ENCODE results near the gene FBH1. TPM values are rescaled to one million over a fixed set of nuclear protein-coding genes. Genes with fewer than 3 reads are reported as not detected.
"Not testable (repeated sequence)": the region's sequence is repeated elsewhere in the genome, so short reads cannot be mapped to it uniquely, and the experiment has no call there.

FBH1 gene
- total RNA-seq, 5 donors from 2014 or later (not counting 1 experiment from before 2014, with no cell fraction given) = 72.8 to 95.5 (median 86.2) TPM

- Histone ChIP-seq H3K4me1 (ENCODE audit: control insufficient read depth in 1 of 2, extremely low read depth in 1 of 2, insufficient read depth in 2 of 2, low read length in 2 of 2) (no peaks in the 10 kb centered on the region), H3K36me3 (ENCODE audit: control insufficient read depth in 2 of 2, extremely low read depth in 1 of 2, insufficient read depth in 1 of 2, low read length in 1 of 2) (peaks cover 0 to 3% of the 10 kb centered on the region in 2 donors), H3K4me3 (ENCODE audit: control insufficient read depth in 1 of 2, extremely low read depth in 1 of 2, low read length in 1 of 2) (no peak overlapping the region), H3K27me3 (replicated peaks in 1 of 2; ENCODE audit: control insufficient read depth in 2 of 2, extremely low read depth in 1 of 2, insufficient read depth in 2 of 2, low read length in 1 of 2) (no peaks in the 10 kb centered on the region), H3K27ac (ENCODE audit: low read length) (no peak overlapping the region), H3K9me3 (no peaks in the 10 kb centered on the region)
- Mint-ChIP-seq H3K27me3 (no peaks in the 10 kb centered on the region), H3K36me3 (peaks cover 21% of the 10 kb centered on the region), H3K9me3 (no peaks in the 10 kb centered on the region), H3K4me3 (no peak overlapping the region), H3K27ac (no peak overlapping the region), H3K4me1 (peaks cover 0 to 4% (median 0%) of the 10 kb centered on the region in 3 donors)
- DNase-seq (no peak), ATAC-seq (replicated peaks in 1 of 4) (no peak)
- WGBS (ENCODE audit: insufficient coverage) = 87% methylated on average over 3 of the region's 7 CpGs
- CTCF ChIA-PET = interaction anchor here in 1 of 2 donors (0.5 kb wide), 1 partner anchor 1204 kb away, joined by 3 read pairs; no protein-coding TSS in a partner anchor
- POLR2A ChIA-PET = no interaction called here
Measured at GRCh38 chr10:5862360-5862961, 27.6 kb upstream of the FBH1 start.

GRCh38 chr10:5862981-5863685 is 26.9 kb upstream of the FBH1 start:
- H3K9me3 ChIP-seq; H3K4me3 Mint-ChIP-seq; DNase-seq; H3K27me3 Mint-ChIP-seq; H3K27ac ChIP-seq (ENCODE audit: low read length); H3K36me3 ChIP-seq (ENCODE audit: control insufficient read depth in 2 of 2, extremely low read depth in 1 of 2, insufficient read depth in 1 of 2, low read length in 1 of 2); H3K9me3 Mint-ChIP-seq; H3K27ac Mint-ChIP-seq; H3K4me1 Mint-ChIP-seq; H3K4me1 ChIP-seq (ENCODE audit: control insufficient read depth in 1 of 2, extremely low read depth in 1 of 2, insufficient read depth in 2 of 2, low read length in 2 of 2); H3K4me3 ChIP-seq (ENCODE audit: control insufficient read depth in 1 of 2, extremely low read depth in 1 of 2, low read length in 1 of 2); H3K27me3 ChIP-seq (replicated peaks in 1 of 2; ENCODE audit: control insufficient read depth in 2 of 2, extremely low read depth in 1 of 2, insufficient read depth in 2 of 2, low read length in 1 of 2); ATAC-seq (replicated peaks in 1 of 4): not testable (repeated sequence)
- WGBS (ENCODE audit: insufficient coverage) = 94% methylated on average over 7 of the region's 9 CpGs
- H3K36me3 Mint-ChIP-seq = peaks cover 21% of the 10 kb centered on the region
- ChIA-PET CTCF (interaction anchor here in 1 of 2 donors (0.5 kb wide), 1 partner anchor 1203 kb away, joined by 3 read pairs; no protein-coding TSS in a partner anchor), POLR2A (interaction anchor here in 1 of 2 donors (0.5 kb wide), 1 partner anchor 44 kb away, joined by 7 read pairs; no protein-coding TSS in a partner anchor)

GRCh38 chr10:5866451-5867081 is 23.5 kb upstream of the FBH1 start:
- H3K9me3 Mint-ChIP-seq; H3K4me1 ChIP-seq (ENCODE audit: control insufficient read depth in 1 of 2, extremely low read depth in 1 of 2, insufficient read depth in 2 of 2, low read length in 2 of 2); H3K36me3 ChIP-seq (ENCODE audit: control insufficient read depth in 2 of 2, extremely low read depth in 1 of 2, insufficient read depth in 1 of 2, low read length in 1 of 2); ATAC-seq (replicated peaks in 1 of 4); CTCF ChIA-PET; H3K4me3 Mint-ChIP-seq; H3K4me1 Mint-ChIP-seq; H3K27ac ChIP-seq (ENCODE audit: low read length); DNase-seq; H3K4me3 ChIP-seq (ENCODE audit: control insufficient read depth in 1 of 2, extremely low read depth in 1 of 2, low read length in 1 of 2); POLR2A ChIA-PET; H3K9me3 ChIP-seq; H3K27me3 Mint-ChIP-seq; H3K27ac Mint-ChIP-seq; H3K27me3 ChIP-seq (replicated peaks in 1 of 2; ENCODE audit: control insufficient read depth in 2 of 2, extremely low read depth in 1 of 2, insufficient read depth in 2 of 2, low read length in 1 of 2): not testable (repeated sequence)
- WGBS (ENCODE audit: insufficient coverage) = 42% methylated on average over 4 of the region's 5 CpGs
- H3K36me3 Mint-ChIP-seq = peaks cover 34% of the 10 kb centered on the region

- H3K36me3 ChIP-seq (ENCODE audit: control insufficient read depth in 2 of 2, extremely low read depth in 1 of 2, insufficient read depth in 1 of 2, low read length in 1 of 2); CTCF ChIA-PET; DNase-seq; H3K9me3 Mint-ChIP-seq; ATAC-seq (replicated peaks in 1 of 4); H3K27ac ChIP-seq (ENCODE audit: low read length); H3K27ac Mint-ChIP-seq; H3K27me3 Mint-ChIP-seq; POLR2A ChIA-PET; H3K4me1 ChIP-seq (ENCODE audit: control insufficient read depth in 1 of 2, extremely low read depth in 1 of 2, insufficient read depth in 2 of 2, low read length in 2 of 2); H3K4me1 Mint-ChIP-seq; H3K4me3 Mint-ChIP-seq; H3K27me3 ChIP-seq (replicated peaks in 1 of 2; ENCODE audit: control insufficient read depth in 2 of 2, extremely low read depth in 1 of 2, insufficient read depth in 2 of 2, low read length in 1 of 2); H3K4me3 ChIP-seq (ENCODE audit: control insufficient read depth in 1 of 2, extremely low read depth in 1 of 2, low read length in 1 of 2); H3K9me3 ChIP-seq: not testable (repeated sequence)
- 100% methylated on average over 1 of the region's 4 CpGs for whole genome bisulfite sequencing (ENCODE audit: insufficient coverage)
- H3K36me3 Mint-ChIP-seq = peaks cover 33% of the 10 kb centered on the region
Measured at GRCh38 chr10:5867091-5867615, 22.9 kb upstream of the FBH1 start.

GRCh38 chr10:5868383-5868782 is 21.7 kb upstream of the FBH1 start:
- H3K4me3 Mint-ChIP-seq; H3K27ac Mint-ChIP-seq; H3K4me3 ChIP-seq (ENCODE audit: control insufficient read depth in 1 of 2, extremely low read depth in 1 of 2, low read length in 1 of 2); H3K27ac ChIP-seq (ENCODE audit: low read length); H3K4me1 ChIP-seq (ENCODE audit: control insufficient read depth in 1 of 2, extremely low read depth in 1 of 2, insufficient read depth in 2 of 2, low read length in 2 of 2); H3K27me3 ChIP-seq (replicated peaks in 1 of 2; ENCODE audit: control insufficient read depth in 2 of 2, extremely low read depth in 1 of 2, insufficient read depth in 2 of 2, low read length in 1 of 2); H3K36me3 ChIP-seq (ENCODE audit: control insufficient read depth in 2 of 2, extremely low read depth in 1 of 2, insufficient read depth in 1 of 2, low read length in 1 of 2); H3K27me3 Mint-ChIP-seq; DNase-seq; ATAC-seq (replicated peaks in 1 of 4); H3K4me1 Mint-ChIP-seq; H3K9me3 Mint-ChIP-seq; H3K9me3 ChIP-seq: not testable (repeated sequence)
- H3K36me3 Mint-ChIP-seq = peaks cover 21% of the 10 kb centered on the region
- POLR2A ChIA-PET = interaction anchor here in 1 of 2 donors (0.6 kb wide), 1 partner anchor 18 kb away, joined by 6 read pairs; no protein-coding TSS in a partner anchor
- CTCF ChIA-PET = interaction anchor here in 1 of 2 donors (0.7 kb wide), 1 partner anchor 113 kb away, joined by 3 read pairs; no protein-coding TSS in a partner anchor
- 95% methylated on average over 7 of the region's 8 CpGs for WGBS (ENCODE audit: insufficient coverage)

- peaks cover 0 to 2% (median 0%) of the 10 kb centered on the region in 3 donors for H3K9me3 Mint-ChIP-seq
- ChIA-PET CTCF (no interaction called here), POLR2A (no interaction called here)
- H3K9me3 ChIP-seq = no peaks in the 10 kb centered on the region
- no peak overlapping the region for H3K27ac Mint-ChIP-seq
- H3K27me3 Mint-ChIP-seq = no peaks in the 10 kb centered on the region
- H3K4me1 Mint-ChIP-seq = peaks cover 4 to 8% (median 7%) of the 10 kb centered on the region in 3 donors
- WGBS (ENCODE audit: insufficient coverage) = no CpG with 5 or more reads among the region's 3 CpGs
- H3K36me3 Mint-ChIP-seq = peaks cover 17% of the 10 kb centered on the region
- H3K36me3 ChIP-seq (ENCODE audit: control insufficient read depth in 2 of 2, extremely low read depth in 1 of 2, insufficient read depth in 1 of 2, low read length in 1 of 2) = peaks cover 0 to 1% of the 10 kb centered on the region in 2 donors
- DNase-seq (no peak), ATAC-seq (replicated peaks in 1 of 4) (no peak)
- H3K4me1 ChIP-seq (ENCODE audit: control insufficient read depth in 1 of 2, extremely low read depth in 1 of 2, insufficient read depth in 2 of 2, low read length in 2 of 2) = no peaks in the 10 kb centered on the region
- no peak overlapping the region for H3K27ac ChIP-seq (ENCODE audit: low read length)
- no peaks in the 10 kb centered on the region for H3K27me3 ChIP-seq (replicated peaks in 1 of 2; ENCODE audit: control insufficient read depth in 2 of 2, extremely low read depth in 1 of 2, insufficient read depth in 2 of 2, low read length in 1 of 2)
- no peak overlapping the region for H3K4me3 Mint-ChIP-seq
- no peak overlapping the region for H3K4me3 ChIP-seq (ENCODE audit: control insufficient read depth in 1 of 2, extremely low read depth in 1 of 2, low read length in 1 of 2)
Measured at GRCh38 chr10:5869156-5869555, 20.9 kb upstream of the FBH1 start.
